H9 (cell line): ENCODE results near the gene SLC1A1. TPM values are rescaled to one million over a fixed set of nuclear protein-coding genes. Genes with fewer than 3 reads are reported as not detected.

Experiments used
- DNase-seq: peaks from one replicate; pipeline ENCODE4 v3.0.0-alpha.2; 2017
- H2AFZ ChIP-seq: one replicate; pipeline ENCODE4 v1.6.1; 2013; ENCODE audit warnings: mild to moderate bottlenecking, low read length, control low read depth, moderate library complexity
- H2AK5ac ChIP-seq: 2 replicates; pipeline ENCODE4 v1.6.1; 2013; ENCODE audit warnings: low read length, control low read depth, mixed read lengths; ENCODE audit not compliant: insufficient read length
- H2BK120ac ChIP-seq: one replicate; pipeline ENCODE4 v1.6.1; 2013; ENCODE audit warnings: low read depth, mild to moderate bottlenecking, low read length, control low read depth, inconsistent platforms; ENCODE audit not compliant: poor library complexity, severe bottlenecking
- H2BK12ac ChIP-seq: 2 replicates; pipeline ENCODE4 v1.6.1; 2013; ENCODE audit warnings: low read length, control low read depth, mixed read lengths, low read depth; ENCODE audit not compliant: insufficient read length
- H2BK15ac ChIP-seq: 2 replicates; pipeline ENCODE4 v1.6.1; 2013; ENCODE audit warnings: low read depth, low read length, control low read depth
- H2BK20ac ChIP-seq: one replicate; pipeline ENCODE4 v1.6.1; 2013; ENCODE audit warnings: low read depth, mild to moderate bottlenecking, low read length, control low read depth, inconsistent platforms; ENCODE audit not compliant: poor library complexity, severe bottlenecking
- H2BK5ac ChIP-seq: 2 replicates; pipeline ENCODE4 v1.6.1; 2013; ENCODE audit warnings: low read length, control low read depth, mixed read lengths; ENCODE audit not compliant: insufficient read length
- H3K14ac ChIP-seq: 2 replicates; pipeline ENCODE4 v1.6.1; 2013; ENCODE audit warnings: low read length, control low read depth; ENCODE audit not compliant: insufficient read depth
- H3K18ac ChIP-seq: 2 replicates; pipeline ENCODE4 v1.6.1; 2013; ENCODE audit warnings: low read depth, mild to moderate bottlenecking, mixed read lengths, low read length, control low read depth; ENCODE audit not compliant: insufficient read length
- H3K23ac ChIP-seq: 2 replicates; pipeline ENCODE4 v1.6.1; 2013; ENCODE audit warnings: low read length, control low read depth, mixed read lengths, low read depth; ENCODE audit not compliant: insufficient read length
- H3K23me2 ChIP-seq: 2 replicates; pipeline ENCODE4 v1.6.1; 2013; ENCODE audit warnings: low read depth, mild to moderate bottlenecking, mixed read lengths, low read length, control low read depth; ENCODE audit not compliant: insufficient read length, poor library complexity, severe bottlenecking
- H3K27ac ChIP-seq: 2 replicates; pipeline ENCODE4 v1.5.1; 2013; ENCODE audit warnings: low read length, control low read depth, mixed read lengths, low read depth; ENCODE audit not compliant: insufficient read length
- H3K27me3 ChIP-seq: 2 replicates; pipeline ENCODE4 v1.6.1; 2013; ENCODE audit warnings: low read length, control low read depth, inconsistent platforms; ENCODE audit not compliant: insufficient read depth
- H3K4ac ChIP-seq: 2 replicates; pipeline ENCODE4 v1.6.1; 2013; ENCODE audit warnings: low read depth, mild to moderate bottlenecking, control low read depth, inconsistent platforms, low read length, moderate library complexity
- H3K4me1 ChIP-seq: 2 replicates; pipeline ENCODE4 v1.6.1; 2013; ENCODE audit warnings: low read length, control low read depth, inconsistent platforms; ENCODE audit not compliant: insufficient read depth
- H3K4me2 ChIP-seq: 2 replicates; pipeline ENCODE4 v1.6.1; 2013; ENCODE audit warnings: low read length, control low read depth, mixed read lengths; ENCODE audit not compliant: insufficient read length, insufficient read depth
- H3K56ac ChIP-seq: 2 replicates; pipeline ENCODE4 v1.6.1; 2013; ENCODE audit warnings: low read depth, mild to moderate bottlenecking, mixed read lengths, low read length, control low read depth; ENCODE audit not compliant: insufficient read length
- H3K79me1 ChIP-seq: 2 replicates; pipeline ENCODE4 v1.6.1; 2013; ENCODE audit warnings: low read depth, mild to moderate bottlenecking, moderate library complexity, low read length, control low read depth, inconsistent platforms; ENCODE audit not compliant: insufficient read depth, poor library complexity, severe bottlenecking
- H3K79me2 ChIP-seq: 2 replicates; pipeline ENCODE4 v1.6.1; 2013; ENCODE audit warnings: low read length, control low read depth, inconsistent platforms; ENCODE audit not compliant: insufficient read depth
- H3K9ac ChIP-seq: 2 replicates; pipeline ENCODE4 v1.6.1; 2013; ENCODE audit warnings: low read length, control low read depth, mixed read lengths; ENCODE audit not compliant: insufficient read length; ENCODE audit errors: extremely low read depth
- H3K9me3 ChIP-seq: one replicate; pipeline ENCODE4 v1.6.1; 2013; ENCODE audit warnings: low read depth, low read length, inconsistent platforms; ENCODE audit not compliant: control insufficient read depth
- H3T11ph ChIP-seq: one replicate; pipeline ENCODE4 v1.6.1; 2013; ENCODE audit warnings: mild to moderate bottlenecking, low read length, control low read depth, inconsistent platforms
- H4K20me1 ChIP-seq: one replicate; pipeline ENCODE4 v1.6.1; 2013; ENCODE audit not compliant: control insufficient read depth, insufficient read length, insufficient read depth
- H4K5ac ChIP-seq: 2 replicates; pipeline ENCODE4 v1.6.1; 2013; ENCODE audit warnings: low read depth, mild to moderate bottlenecking, mixed read lengths, low read length, control low read depth; ENCODE audit not compliant: insufficient read length
- H4K8ac ChIP-seq: replicated peaks from 2 replicates; pipeline ENCODE4 v1.6.1; 2013; ENCODE audit warnings: low read length, control low read depth, mixed read lengths, low read depth; ENCODE audit not compliant: insufficient read length
- H4K91ac ChIP-seq: 2 replicates; pipeline ENCODE4 v1.6.1; 2013; ENCODE audit warnings: low read depth, mild to moderate bottlenecking, moderate library complexity, mixed read lengths, low read length, control low read depth; ENCODE audit not compliant: insufficient read length
- H3K27ac Mint-ChIP-seq, 3 experiments: 2 replicates in 2 of 3; 3 replicates in 1 of 3; pipeline ENCODE4 v1.8.0; 2020 to 2021; ENCODE audit warnings: mixed read lengths in 3 of 3, mild to moderate bottlenecking in 1 of 3, moderate library complexity in 1 of 3
- H3K27me3 Mint-ChIP-seq: 2 replicates; pipeline ENCODE4 v1.8.0; 2021; ENCODE audit warnings: low read depth, mild to moderate bottlenecking, moderate library complexity, mixed read lengths
- H3K36me3 Mint-ChIP-seq, 3 experiments: 2 replicates in 2 of 3; 3 replicates in 1 of 3; pipeline ENCODE4 v1.8.0; 2020 to 2021; ENCODE audit warnings: low read depth in 3 of 3, mixed read lengths in 3 of 3; ENCODE audit not compliant: insufficient read depth in 1 of 3
- H3K4me1 Mint-ChIP-seq, 2 experiments: 2 replicates each; pipeline ENCODE4 v1.8.0; 2020; ENCODE audit warnings: mixed read lengths in 2 of 2
- H3K4me3 Mint-ChIP-seq, 2 experiments: 2 replicates in 1 of 2; 3 replicates in 1 of 2; pipeline ENCODE4 v1.8.0; 2020 to 2021; ENCODE audit warnings: mild to moderate bottlenecking in 2 of 2, mixed read lengths in 2 of 2, moderate library complexity in 1 of 2
- H3K9me3 Mint-ChIP-seq, 2 experiments: 2 replicates in 1 of 2; 3 replicates in 1 of 2; pipeline ENCODE4 v1.8.0; 2020; ENCODE audit warnings: mild to moderate bottlenecking in 2 of 2, mixed read lengths in 2 of 2, moderate library complexity in 1 of 2
- CTCF ChIP-seq: fragments of 200-600 bp; sonication (generic); conservative IDR thresholded peaks from 3 replicates; pipeline ENCODE4 v1.8.0; 2021; ENCODE audit warnings: antibody characterized with exemption, mild to moderate bottlenecking
- WGBS: extraction: QIAGEN DNeasy Blood & Tissue Kit; methylation state at CpG from one replicate; pipeline ENCODE4 v1.1.7; 2013; ENCODE audit warnings: missing lambda C conversion rate, low lambda C conversion rate, mixed read lengths; ENCODE audit not compliant: insufficient read length; ENCODE audit errors: extremely low coverage; 5-methylcytosine and 5-hydroxymethylcytosine counted together
- total RNA-seq: library from RNA; stranded (reverse); gene quantifications from 2 replicates; pipeline ENCODE4 v1.2.1, GENCODE V29; 2021

SLC1A1 gene
- total RNA-seq, 1 experiment from 2014 or later: 4.7 TPM

GRCh38 chr9:4508246-4508906, 18.1 kb downstream of the SLC1A1 start:
- no peak overlapping the region for H2BK20ac ChIP-seq
- no peak overlapping the region for H3K18ac ChIP-seq
- no peak overlapping the region for H3K27ac ChIP-seq
- no peak overlapping the region for H4K8ac ChIP-seq
- no peak overlapping the region for H4K5ac ChIP-seq
- no peak overlapping the region for H4K91ac ChIP-seq
- H3K79me1 ChIP-seq: no peaks in the 10 kb centered on the region
- H3K36me3 Mint-ChIP-seq: peaks cover 0 to 3% (median 0%) of the 10 kb centered on the region in 3 experiments; a peak in 1 of 7 replicates
- no peak overlapping the region for H2BK5ac ChIP-seq
- H3K4me3 Mint-ChIP-seq: no peak overlapping the region
- H2AFZ ChIP-seq: no peak overlapping the region
- no CpG with 5 or more reads among the region's 7 CpGs for WGBS
- H3K27me3 Mint-ChIP-seq: peaks cover under 1% of the 10 kb centered on the region
- peaks cover 12 to 15% of the 10 kb centered on the region in 2 experiments for H3K4me1 Mint-ChIP-seq
- H3K23ac ChIP-seq: no peak overlapping the region
- no peak overlapping the region for H3K4ac ChIP-seq
- no peak overlapping the region for H2BK15ac ChIP-seq
- H3K14ac ChIP-seq: no peak overlapping the region
- no peaks in the 10 kb centered on the region; the same call in 1 of the 2 replicates for H3K4me1 ChIP-seq
- H2BK120ac ChIP-seq: no peak overlapping the region
- no peaks in the 10 kb centered on the region for H3K23me2 ChIP-seq
- H3K27ac Mint-ChIP-seq: no peak overlapping the region
- no peak overlapping the region for H2AK5ac ChIP-seq
- no peak overlapping the region for H3K56ac ChIP-seq
- no peak overlapping the region for H2BK12ac ChIP-seq
- peaks cover 0 to 4% of the 10 kb centered on the region in 2 experiments; a peak in 2 of 5 replicates for H3K9me3 Mint-ChIP-seq
- no peaks in the 10 kb centered on the region for H3K27me3 ChIP-seq
- no peak overlapping the region for H3T11ph ChIP-seq
- no peak overlapping the region for H3K4me2 ChIP-seq
- H3K9me3 ChIP-seq: no peaks in the 10 kb centered on the region
- DNase-seq: no peak
- TF ChIP-seq CTCF: no peak
- no peaks in the 10 kb centered on the region for H3K79me2 ChIP-seq
- no peak overlapping the region for H3K9ac ChIP-seq
- no peaks in the 10 kb centered on the region for H4K20me1 ChIP-seq
